HG03521 (cell line): ENCODE measurements around the gene SLIT1.

Experiments
- ATAC-seq: cut with Tn5 transposase; IDR thresholded peaks from one replicate; pipeline ENCODE4 v1.9.1; 2021; ENCODE audit warnings: mild to moderate bottlenecking, moderate library complexity; ENCODE audit not compliant: unreplicated experiment

SLIT1 gene

DNA sequence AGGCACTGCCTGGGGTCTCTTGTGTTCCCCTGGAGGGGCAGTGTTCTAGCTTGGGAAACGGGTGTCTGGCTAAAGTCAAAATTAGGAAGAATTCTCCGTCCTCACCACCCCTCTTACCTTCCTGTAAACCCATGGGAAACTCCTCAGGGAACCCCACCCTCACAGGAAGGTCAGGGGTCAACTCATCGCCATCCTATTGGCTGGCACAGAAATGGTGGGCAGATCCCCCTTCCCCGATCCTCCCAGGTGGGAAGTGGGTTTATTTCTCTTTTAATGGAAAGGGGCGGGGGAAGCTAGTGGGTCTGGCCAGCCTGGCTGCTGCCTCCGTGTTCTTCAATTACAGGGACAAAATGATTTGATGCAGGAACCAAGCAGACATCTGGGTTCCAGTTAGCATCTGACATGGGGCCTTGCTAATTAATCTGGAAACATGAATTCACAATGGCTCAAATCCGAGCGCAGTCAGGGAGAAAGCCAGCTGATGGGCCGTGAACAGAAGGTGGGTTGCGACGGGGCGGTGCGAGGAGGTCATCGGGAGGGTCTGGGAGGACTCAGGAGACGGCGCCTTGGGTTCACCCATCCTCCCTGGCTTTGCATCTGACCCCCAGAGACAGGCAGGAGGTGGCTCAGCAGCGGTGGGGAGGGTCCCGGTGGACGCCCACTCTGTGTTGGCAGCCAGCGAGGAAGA lies 66.6 kb downstream of the SLIT1 start:
- no peak for ATAC-seq

DNA sequence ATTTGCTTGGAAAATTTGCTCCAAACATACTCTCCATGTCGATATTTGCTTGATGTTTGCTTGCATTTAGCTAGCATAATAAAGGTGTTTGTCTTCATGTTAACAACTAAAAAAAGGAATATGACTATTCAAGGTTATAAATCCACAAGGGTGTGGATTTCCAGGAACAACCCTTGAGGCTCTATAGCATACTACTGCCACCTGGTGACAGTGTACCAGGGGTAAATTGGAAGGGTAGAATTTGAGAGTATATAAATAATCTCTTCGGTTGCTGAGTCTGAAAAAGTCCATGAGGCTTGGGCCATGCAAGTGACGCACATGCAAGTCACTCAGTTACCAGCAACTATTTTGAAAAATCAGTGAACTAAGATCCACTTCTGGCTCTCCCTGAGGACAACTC lies 68.4 kb downstream of the SLIT1 start:
- no peak for ATAC-seq

DNA sequence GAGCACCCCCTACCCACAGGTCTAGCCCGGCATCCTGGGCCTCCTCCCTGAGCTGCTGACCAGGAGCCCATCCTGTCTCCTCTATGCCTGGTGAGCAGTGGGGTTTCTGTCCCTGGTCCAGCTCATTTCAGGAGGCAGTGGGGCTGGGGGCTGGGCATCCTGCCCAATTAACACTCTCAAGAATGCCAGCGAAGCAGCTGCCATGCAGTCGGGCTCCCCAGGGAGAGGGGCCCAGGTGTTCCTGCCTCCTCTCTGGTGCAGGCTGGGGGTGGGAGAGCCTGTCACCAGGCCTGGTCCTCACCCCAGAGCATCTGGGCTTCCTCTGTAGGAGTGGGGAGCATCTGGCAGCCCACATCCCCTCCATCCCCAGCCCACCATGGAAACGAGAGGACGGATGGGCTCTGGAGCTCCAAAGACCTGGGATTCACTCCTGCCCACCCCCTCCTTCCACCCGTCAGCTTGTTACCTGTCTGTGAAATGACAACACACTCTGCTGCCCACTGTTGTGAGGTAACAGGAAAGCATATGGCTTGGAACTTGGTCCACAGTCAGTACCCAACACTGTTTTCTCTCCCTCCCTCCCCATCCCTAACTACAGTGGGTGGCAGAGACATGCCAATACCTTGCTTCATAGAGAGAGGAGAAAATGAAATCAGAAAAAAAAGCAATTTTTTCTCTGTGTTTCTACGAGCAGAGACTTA lies 69.1 kb downstream of the SLIT1 start:
- ATAC-seq: no peak

DNA sequence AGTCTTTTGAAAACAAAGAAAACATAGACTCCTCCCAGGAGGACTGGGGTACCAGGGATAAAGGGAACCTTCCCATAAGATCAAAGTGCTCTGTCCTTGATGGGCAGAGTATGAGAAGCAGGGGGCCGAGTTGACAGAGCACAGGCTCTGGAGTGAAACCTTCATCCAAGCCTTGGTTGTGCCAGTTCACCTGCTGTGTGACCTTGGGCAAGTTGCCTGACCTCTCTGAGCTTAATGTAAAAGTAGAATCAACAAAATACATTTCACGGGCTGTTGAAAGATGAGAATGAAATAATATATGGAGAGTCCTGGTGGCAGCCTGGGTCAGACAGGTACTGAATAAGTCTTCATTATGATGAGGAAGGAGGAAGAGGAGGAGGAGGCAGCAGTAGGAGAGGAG lies 69.9 kb downstream of the SLIT1 start:
- no peak for ATAC-seq

DNA sequence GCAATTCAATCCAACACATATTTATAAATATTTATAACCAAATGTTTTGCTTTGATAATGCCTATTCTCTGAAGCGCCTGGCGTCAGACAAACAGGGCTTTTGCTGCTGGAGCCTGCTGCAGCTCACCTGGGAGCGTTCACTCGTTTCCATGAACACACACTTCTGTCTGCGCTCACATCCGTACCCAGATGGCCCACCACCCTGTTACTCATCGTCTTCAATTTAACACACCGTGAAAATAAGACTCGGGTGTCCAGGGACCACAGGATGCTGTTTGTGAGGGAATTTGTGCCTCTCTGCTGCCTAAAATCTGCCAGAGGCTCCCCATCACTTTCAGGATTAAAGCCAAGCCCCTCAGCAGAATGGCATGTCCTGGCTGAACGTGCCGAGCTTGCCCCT lies 74.1 kb downstream of the SLIT1 start:
- ATAC-seq: no peak

DNA sequence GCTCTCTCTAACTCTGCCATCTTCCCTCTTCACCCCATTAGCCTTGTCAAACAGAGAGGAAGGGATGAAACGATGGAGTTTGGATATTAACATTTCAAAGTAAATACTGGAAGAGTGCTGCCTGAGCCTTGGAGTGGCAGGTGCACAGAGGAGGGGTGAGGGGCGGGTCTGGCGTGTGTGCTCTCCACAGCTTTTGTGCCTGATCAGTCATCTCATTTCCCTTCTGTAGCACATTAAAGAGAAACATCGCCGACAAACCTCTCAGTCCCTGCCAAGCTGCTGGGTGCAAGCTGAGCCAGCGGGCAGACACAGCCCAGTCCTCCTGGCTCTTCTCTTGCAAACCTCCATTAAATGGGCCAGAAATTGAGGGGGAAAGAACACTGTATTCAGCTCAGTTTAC lies 76.2 kb downstream of the SLIT1 start:
- ATAC-seq: no peak

DNA sequence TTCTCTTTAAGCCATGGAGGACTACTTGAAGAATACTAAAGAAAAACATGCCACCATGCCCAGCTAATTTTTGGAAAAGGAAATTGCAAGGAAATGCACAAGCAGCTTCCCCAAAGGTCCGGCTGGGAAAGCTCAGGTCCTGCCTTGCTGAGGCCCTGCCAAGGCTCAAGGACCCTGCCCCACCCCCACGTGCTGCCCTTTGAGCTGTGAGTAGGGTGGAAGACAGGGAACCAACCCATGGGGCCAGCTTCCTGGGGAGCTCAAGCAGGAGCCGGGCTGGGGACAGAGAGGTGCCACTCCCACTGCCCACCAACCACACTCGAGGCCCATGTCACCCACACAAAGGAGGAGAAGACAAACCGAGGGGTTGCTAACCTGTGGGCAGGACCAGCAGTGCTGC lies 78.2 kb downstream of the SLIT1 start:
- ATAC-seq: no peak

DNA sequence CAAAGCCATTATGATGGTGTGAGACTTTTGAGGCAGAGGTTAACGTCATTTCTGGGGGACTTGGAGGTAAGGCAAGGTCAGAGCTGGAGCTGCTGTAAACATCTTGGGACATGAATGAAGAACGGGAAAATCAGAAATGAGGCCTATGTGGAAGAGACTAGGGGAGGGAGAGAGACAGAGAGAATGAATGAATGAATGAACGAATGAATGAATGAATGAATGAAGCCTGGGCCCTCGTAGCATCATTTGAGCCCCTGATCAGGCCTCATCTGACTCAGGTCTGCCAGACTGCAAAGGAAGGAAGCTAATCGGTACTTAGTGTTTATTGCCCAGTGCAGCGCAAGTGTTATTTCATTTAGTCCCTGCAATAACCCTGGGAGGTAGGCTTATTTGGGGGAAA lies 79.6 kb downstream of the SLIT1 start:
- no peak for ATAC-seq

DNA sequence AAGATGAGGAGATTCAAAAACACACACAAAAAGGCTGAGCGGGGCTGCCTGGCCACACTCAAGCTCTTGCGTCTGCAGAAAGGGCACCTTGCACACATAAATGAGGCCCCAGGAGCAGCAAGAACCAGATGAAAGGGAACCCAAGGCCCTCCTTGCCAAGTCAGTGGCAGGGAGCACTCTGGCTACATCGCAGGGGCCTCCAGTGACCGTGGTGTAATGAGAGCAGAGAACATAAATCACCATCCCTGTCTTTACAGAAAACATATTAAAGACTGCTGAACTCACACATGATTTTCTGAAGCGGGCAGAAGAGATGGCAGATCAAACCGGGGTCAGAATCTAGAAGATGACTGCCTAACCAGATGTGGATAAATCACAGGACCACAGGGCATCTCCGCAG lies 80.5 kb downstream of the SLIT1 start:
- ATAC-seq: no peak

DNA sequence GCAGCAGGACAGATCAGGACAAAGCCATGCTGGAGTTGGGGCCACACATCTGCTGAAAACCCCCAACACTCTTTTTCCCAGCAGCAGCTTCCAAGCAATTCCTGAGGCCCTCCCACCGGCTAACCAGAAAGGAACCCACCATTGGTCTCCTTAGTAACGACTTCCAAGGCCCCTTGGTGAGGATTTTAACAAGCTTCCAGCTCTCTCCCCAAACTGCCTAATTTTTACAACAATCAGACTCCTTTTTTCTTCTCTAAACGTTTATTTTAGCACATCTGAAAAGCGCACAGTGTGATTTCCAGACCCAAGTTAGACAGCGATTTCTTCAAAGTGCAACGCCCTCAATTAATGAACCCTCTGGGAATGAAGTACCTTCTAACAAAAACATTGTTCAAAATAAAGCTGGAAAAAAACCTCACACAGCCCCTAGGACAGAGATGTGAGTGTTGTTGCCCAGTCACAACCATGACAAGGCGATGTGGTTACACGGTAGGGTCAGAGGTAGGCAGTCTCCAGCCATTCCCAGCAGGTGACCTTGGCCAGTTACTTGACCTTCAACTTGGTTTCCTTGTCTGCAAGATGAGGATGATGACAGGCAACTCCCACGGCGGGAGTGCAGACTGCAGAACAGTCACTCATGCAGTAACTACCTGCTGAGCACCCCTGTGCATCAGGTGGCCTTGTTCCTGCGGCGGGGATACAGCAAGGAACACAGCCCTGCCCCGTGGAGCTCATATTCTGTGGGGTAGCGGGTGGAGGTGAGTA lies 82.3 kb downstream of the SLIT1 start:
- no peak for ATAC-seq

DNA sequence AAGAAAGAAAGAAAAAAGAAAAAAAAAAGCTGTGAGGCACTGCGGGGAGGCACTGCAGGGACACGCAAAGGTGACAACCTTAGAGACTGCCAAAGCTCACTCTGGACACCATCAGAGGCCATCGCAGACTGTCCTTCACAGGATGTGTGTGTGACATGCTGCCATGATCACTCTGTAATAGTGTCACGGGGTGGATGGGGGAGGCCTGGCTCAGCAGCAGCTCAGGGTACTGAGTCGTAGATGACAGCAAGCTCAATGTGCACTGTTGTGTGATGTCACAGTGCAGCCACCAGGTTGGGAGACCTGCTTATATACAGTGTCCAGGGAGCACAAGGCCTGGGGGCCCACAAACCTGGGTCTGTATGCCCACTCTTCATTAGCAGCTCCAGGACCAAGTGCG lies 83.3 kb downstream of the SLIT1 start:
- ATAC-seq: no peak

DNA sequence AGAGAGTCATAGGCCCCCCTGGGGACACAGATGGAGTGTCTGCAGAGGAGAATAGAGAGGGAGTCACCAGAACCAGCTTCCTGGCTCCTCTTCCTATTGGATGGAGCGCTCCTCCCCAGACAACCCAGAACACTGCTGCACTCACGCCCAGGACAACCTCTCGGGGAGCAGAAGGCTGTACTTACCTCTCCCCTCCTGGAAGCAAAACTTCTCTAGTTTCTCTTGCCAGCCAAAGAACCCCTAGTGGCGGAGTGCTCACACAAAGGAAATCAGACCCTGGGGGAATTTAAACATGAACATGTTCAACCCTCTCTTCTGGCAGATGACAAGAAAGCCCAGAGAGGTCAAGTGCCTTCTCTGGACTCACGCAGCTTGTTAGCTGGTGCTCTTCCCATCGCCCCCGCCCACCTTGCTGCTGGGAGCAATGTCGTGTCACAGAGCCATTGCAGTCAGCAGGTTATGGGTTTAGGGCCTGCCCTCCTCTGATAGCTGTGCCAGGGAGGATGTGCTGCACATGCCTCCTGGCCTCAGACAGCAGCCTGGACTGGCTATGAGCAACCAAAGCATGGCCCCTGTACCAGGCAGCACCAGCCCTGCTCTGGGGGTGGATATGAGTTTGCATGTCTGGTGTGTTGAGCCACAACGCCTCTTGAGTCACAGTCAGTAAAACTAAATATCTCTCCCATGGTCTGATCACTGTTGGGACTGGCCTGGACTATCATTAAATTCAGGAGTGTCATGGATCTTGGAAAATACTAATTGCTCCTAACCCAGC lies 84.4 kb downstream of the SLIT1 start:
- no peak for ATAC-seq

DNA sequence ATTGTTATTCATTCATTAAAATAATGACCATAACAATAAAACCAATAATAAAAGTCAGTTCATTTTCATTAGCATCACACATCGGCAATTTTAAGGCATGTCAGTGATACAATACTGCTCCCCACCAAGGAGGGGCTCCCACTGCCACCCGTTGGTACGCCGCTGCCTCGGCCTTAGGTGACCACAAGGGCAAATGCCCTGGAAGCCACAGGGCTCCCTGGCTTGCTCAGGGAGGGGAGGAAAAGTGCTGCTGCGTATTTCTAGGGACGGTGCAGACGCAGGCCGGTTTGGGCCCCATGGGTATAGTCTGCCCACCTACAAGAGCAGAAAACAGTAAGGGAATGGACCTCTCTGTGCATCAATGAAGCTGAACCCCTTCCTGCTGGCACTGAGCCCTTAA lies 85.1 kb downstream of the SLIT1 start:
- ATAC-seq: no peak

DNA sequence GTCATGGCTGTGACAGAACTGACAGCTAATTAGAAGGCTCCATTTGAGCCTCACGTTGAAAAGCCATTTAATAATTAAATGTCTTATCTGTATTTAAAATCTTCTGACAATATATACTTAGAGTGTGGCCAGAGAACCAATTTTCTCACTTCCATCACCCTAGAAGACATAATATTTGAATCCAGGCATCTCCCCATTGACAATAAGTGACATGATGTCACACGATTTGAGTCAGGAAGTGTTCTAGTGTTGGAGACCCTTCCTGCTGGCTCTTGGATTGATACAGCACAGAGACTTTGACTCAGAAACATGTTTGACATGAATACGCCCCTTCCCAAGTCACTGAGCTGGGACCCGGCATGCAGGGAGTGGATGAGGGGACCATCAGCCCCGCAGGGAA lies 85.9 kb downstream of the SLIT1 start:
- no peak for ATAC-seq

DNA sequence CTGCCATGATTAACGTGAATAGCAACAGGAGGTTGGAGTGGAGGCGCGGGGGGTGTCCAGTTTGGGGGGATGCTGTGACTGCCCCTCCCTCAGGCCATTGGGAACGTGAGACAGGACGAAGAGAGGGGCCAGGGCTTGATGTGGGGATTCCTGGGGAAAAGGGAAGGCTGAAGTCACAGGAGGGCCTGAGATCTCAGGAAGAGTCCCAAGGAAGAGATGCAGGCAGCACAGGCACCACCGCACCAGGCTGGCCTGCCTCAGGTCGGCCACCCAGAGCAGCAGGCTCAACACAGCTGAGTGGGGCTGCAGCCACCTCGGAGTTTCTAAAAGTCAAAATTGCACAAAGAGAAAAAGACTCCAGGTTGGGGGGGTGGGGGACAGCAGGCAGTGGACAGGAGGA lies 86.7 kb downstream of the SLIT1 start:
- no peak for ATAC-seq

DNA sequence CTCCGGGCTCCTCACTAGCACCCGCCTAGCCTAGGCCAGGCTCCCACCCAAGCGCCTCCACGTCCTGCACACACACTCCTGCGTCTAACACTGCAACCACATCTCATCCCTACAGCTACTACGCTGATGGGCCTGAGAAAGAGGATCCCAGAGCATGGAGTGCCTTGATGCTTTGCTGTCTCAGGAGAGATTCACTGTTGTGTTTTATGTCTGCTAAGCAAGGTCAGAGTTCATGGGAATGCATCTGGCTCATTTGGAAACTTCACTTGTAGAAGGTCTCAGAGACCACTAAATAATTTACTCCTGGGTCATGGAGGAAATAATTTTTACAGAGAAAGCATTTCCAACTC lies 88.7 kb downstream of the SLIT1 start:
- ATAC-seq: no peak

DNA sequence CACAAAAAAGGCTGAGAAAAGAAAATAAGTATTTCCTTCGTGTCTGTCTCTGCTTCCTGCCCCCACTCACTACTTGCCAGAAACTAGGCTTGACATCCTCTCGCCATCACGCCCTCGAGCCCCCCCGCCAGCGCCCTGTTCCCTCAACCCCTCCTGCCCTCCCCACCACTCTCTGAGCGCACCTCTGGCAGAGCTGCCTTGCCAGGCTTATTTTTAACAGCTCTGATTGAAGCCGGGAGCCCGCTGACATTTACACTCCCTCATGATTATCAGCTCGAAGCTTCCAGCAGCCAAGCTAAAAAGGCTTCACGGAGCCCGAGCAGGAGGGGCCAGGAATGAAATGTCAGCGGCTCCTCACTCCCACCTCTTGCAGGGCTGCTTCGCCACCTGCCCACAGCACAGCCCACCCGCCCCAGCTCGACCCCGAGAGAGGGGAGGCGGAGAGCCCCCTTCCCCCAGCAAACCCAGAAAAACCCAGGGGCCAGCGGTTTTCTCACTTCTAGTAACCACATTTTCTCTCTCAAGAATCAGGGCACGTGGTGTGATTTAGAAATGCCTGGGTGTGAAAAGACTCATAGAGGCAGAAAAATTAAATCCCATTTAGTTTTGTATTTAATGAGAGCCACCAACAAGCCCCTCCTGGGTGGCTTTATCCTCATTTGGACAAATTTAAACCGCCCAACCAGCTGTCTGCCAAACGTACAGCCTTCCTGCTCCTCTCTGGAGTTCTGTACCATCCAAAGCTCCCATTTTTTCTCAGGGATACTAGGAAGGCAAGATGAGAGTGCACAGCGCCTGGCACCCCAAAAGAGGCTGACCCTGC lies 89.3 kb downstream of the SLIT1 start:
- ATAC-seq: no peak

DNA sequence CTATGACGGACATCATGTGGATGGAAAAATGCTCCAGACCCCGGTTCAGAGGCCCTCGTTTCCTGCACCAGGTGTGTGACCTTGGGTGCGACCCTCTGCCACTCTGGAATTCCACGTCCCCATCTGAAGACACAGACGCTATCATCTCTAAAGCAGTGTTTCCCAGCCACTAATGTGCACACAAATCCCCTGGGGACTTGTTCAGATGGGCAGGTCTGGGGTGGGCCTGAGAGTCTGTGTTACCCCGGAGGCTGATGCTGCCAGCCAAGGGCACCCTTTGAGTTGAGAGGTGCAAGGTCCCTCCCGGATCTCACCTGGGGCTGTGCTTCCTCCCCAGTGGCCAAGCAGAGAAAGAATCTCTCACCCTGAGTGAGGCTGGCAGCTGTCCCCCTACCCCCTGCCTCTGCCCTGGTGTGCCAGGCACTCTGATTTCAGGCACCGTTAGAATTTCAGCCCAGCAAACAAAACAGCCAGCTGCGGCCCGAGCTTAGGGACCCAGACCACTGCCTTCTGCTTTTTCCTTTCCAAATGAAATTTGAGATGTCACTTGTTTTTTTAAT lies 90.0 kb downstream of the SLIT1 start:
- no peak for ATAC-seq

DNA sequence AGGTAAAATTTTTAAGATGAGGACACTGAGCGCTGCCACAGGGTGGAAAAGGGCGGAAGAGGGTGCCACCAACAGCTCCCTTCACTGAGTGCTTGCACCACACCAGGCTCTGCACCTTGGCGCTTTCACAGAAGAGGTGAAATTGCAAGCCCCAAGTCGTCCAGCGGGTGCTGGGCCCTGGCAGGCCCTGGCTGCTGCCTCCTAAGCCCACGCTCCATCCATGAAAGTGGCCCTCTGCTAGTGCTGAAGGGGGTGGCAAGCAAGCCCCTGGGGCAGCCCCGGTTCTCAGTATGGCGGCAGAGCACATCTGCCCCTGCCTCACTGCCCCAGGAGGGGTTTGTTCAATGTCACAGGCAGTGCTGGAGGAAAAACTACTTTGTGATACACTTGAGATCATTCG lies 95.1 kb downstream of the SLIT1 start:
- ATAC-seq: no peak

DNA sequence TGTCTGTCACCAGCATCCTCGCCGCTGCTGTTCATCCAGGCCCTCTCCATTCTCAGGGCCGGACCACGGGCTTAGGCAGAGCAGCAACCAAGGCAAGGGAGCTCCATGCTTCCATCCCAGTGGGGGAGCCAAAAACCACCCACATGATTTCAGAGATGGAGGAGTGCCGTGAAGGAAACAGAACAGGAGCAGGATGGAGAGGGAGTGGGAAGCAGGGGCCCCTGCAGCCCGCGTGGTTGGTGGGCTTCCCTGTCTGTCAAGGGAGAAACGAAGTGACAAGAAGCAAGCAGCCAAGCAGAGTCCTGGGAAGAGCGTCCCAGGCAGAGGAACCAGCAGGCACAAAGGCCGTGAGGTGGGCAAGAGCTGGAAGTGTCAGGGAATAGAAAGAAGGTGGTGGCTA lies 95.7 kb downstream of the SLIT1 start:
- ATAC-seq: no peak
